Measurements from ENCODE around the gene RNF11. TPM values are rescaled to one million over a fixed set of nuclear protein-coding genes. Genes with fewer than 3 reads are reported as not detected.

RNF11 gene
- total and polyA plus RNA-seq, 2 of the 8 experiments (the other 6 are each of a cell fraction or from before 2014, with no cell fraction given) = 49.6 to 54.2 TPM

DNA sequence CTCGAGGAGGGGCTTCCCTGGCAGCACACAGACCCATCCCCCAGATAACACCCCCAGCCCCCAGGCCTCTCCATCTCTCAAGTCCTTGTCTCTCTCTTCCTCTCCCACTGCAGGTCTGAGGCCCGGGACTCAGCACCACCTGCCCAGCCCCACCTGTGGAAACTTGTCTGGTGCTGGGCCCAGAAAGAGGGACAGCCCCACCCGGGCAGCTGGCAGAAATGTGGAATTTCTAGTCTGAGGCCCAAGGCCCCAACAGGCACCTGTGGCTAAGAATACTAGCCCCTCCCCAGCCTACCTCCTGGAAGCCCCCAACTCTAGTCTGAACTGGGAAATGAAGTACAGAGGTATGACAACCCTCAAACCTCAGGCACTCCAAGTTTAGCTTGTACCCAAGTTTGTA, 78.9 kb downstream of the RNF11 start:
- CTCF ChIA-PET (ENCODE audit: partially characterized antibody) = interaction anchor here (0.8 to 2.3 kb wide), 6 partner anchors 9 to 454 kb away, joined by 3 to 6 read pairs (median 4); no protein-coding TSS in a partner anchor
- FAIRE-seq (no peak), DNase-seq (ENCODE audit: low read depth in 1 of 2, low spot score in 2 of 2) (no peak)
- H3K18ac ChIP-seq (ENCODE audit: extremely low read depth, low read length) = no peak overlapping the region
- H3K27ac ChIP-seq (ENCODE audit: low read depth, low read length) = no peak overlapping the region
- H2BK5ac ChIP-seq (ENCODE audit: low read depth, low read length) = no peak overlapping the region
- no peaks in the 10 kb centered on the region for H4K20me1 ChIP-seq (replicated peaks in 1 of 2; ENCODE audit: control insufficient read depth in 1 of 2, insufficient read depth in 2 of 2, low read length in 2 of 2)
- no peak overlapping the region for H3K4me3 ChIP-seq (ENCODE audit: extremely low read depth in 1 of 4, insufficient read depth in 2 of 4, low read depth in 3 of 4, low read length in 4 of 4)
- H3K79me1 ChIP-seq (ENCODE audit: low read depth, low read length) = no peaks in the 10 kb centered on the region
- POLR2A ChIA-PET (ENCODE audit: partially characterized antibody) = no interaction called here
- H4K8ac ChIP-seq (ENCODE audit: extremely low read depth, insufficient read depth, low read length) = no peak overlapping the region
- peaks cover 0 to 9% (median 0%) of the 10 kb centered on the region in 4 experiments; a peak in 3 of 7 replicates for H3K4me1 ChIP-seq (replicated peaks in 1 of 4; ENCODE audit: control insufficient read depth in 3 of 4, insufficient read depth in 4 of 4, low read length in 3 of 4)
- no peak overlapping the region for H3K4me2 ChIP-seq (ENCODE audit: insufficient read depth in 1 of 2, low read depth in 2 of 2, low read length in 2 of 2)
- H3K23ac ChIP-seq (ENCODE audit: insufficient read length) = no peak overlapping the region
- no peaks in the 10 kb centered on the region for H3K79me2 ChIP-seq (ENCODE audit: control insufficient read depth in 1 of 2, insufficient read depth in 2 of 2, low read length in 2 of 2)
- no peak overlapping the region for H3K4ac ChIP-seq (replicated peaks; ENCODE audit: insufficient read length, low read depth, low read length)
- no peak overlapping the region for H2BK15ac ChIP-seq (ENCODE audit: low read length)
- no peaks in the 10 kb centered on the region for H3K23me2 ChIP-seq (ENCODE audit: low read depth, low read length)
- H3K9me3 ChIP-seq (ENCODE audit: insufficient read depth in 2 of 2, low read depth in 1 of 2, low read length in 1 of 2) = no peaks in the 10 kb centered on the region
- no peak overlapping the region for H3K56ac ChIP-seq (replicated peaks; ENCODE audit: insufficient read length, low read depth, low read length)
- H3K9ac ChIP-seq (replicated peaks in 1 of 4; ENCODE audit: extremely low read depth in 1 of 4, low read depth in 3 of 4, low read length in 3 of 4) = no peak overlapping the region
- no peak overlapping the region for H3K14ac ChIP-seq (ENCODE audit: insufficient read length)
- no peak overlapping the region for H4K5ac ChIP-seq (ENCODE audit: insufficient read length, low read depth, low read length)
- H3K27me3 ChIP-seq (replicated peaks in 1 of 4; ENCODE audit: control insufficient read depth in 3 of 4, extremely low read depth in 1 of 4, insufficient read depth in 3 of 4, low read length in 3 of 4) = no peaks in the 10 kb centered on the region
- H2BK12ac ChIP-seq (ENCODE audit: low read depth, low read length) = no peak overlapping the region
- H2AK5ac ChIP-seq (ENCODE audit: low read depth, low read length) = no peak overlapping the region
- no peak overlapping the region for H2AFZ ChIP-seq (ENCODE audit: low read length)
- H4K91ac ChIP-seq (replicated peaks; ENCODE audit: insufficient read length, low read length) = no peak overlapping the region
- no peak overlapping the region for H2BK20ac ChIP-seq (ENCODE audit: low read length)
- H2BK120ac ChIP-seq (replicated peaks; ENCODE audit: low read depth, low read length) = no peak overlapping the region
- 80% methylated on average over 3 of the region's 3 CpGs; no CpG with 5 or more reads in 1 of the 2 experiments for WGBS, 2 experiments (ENCODE audit: extremely low coverage in 1 of 2, insufficient coverage in 1 of 2, insufficient read length in 1 of 2, insufficient replicate concordance in 2 of 2, low coverage in 1 of 2, low lambda C conversion rate in 2 of 2, missing lambda C conversion rate in 1 of 2)
- no peaks in the 10 kb centered on the region for H3K36me3 ChIP-seq (ENCODE audit: control insufficient read depth in 2 of 4, insufficient read depth in 4 of 4, low read length in 3 of 4)
